DOHH2 (cell line): Measurements from ENCODE around the gene RPL36.

Experiments
- H3F3A ChIP-seq: fragments of 200-600 bp; sonication (generic), shearing (Covaris generic); 2 replicates; pipeline ENCODE4 v1.6.0; 2016; ENCODE audit warnings: antibody characterized with exemption, mild to moderate bottlenecking; ENCODE audit not compliant: control insufficient read depth, insufficient read depth
- H3K27ac ChIP-seq: fragments of 200-600 bp; sonication (generic); 2 replicates; pipeline ENCODE4 v1.5.1; 2014; ENCODE audit warnings: low read depth, mild to moderate bottlenecking, low read length, moderate library complexity
- H3K27me3 ChIP-seq: fragments of 200-600 bp; sonication (generic); 2 replicates; pipeline ENCODE4 v1.6.1; 2014; ENCODE audit warnings: mild to moderate bottlenecking, low read length, mixed read lengths; ENCODE audit not compliant: control insufficient read depth
- H3K36me3 ChIP-seq: fragments of 200-600 bp; sonication (generic); 2 replicates; pipeline ENCODE4 v1.6.1; 2014; ENCODE audit warnings: mild to moderate bottlenecking, low read length, moderate library complexity, mixed read lengths; ENCODE audit not compliant: control insufficient read depth
- H3K4me1 ChIP-seq: fragments of 200-600 bp; sonication (generic); 2 replicates; pipeline ENCODE4 v1.6.1; 2014; ENCODE audit warnings: mild to moderate bottlenecking, low read length, mixed read lengths; ENCODE audit not compliant: control insufficient read depth
- H3K4me2 ChIP-seq: fragments of 200-600 bp; sonication (generic); 2 replicates; pipeline ENCODE4 v1.6.0; 2014; ENCODE audit warnings: mild to moderate bottlenecking, low read length, moderate library complexity
- H3K4me3 ChIP-seq: fragments of 200-600 bp; sonication (generic); 2 replicates; pipeline ENCODE4 v1.5.1; 2014; ENCODE audit warnings: mild to moderate bottlenecking, low read length, mixed read lengths
- H3K79me2 ChIP-seq: fragments of 200-600 bp; sonication (generic); 2 replicates; pipeline ENCODE4 v1.6.1; 2014; ENCODE audit warnings: mild to moderate bottlenecking, low read length, mixed read lengths; ENCODE audit not compliant: control insufficient read depth
- H3K9me2 ChIP-seq: fragments of 200-600 bp; sonication (generic); replicated peaks from 2 replicates; pipeline ENCODE4 v1.6.1; 2014; ENCODE audit warnings: mild to moderate bottlenecking, low read length, mixed read lengths; ENCODE audit not compliant: control insufficient read depth
- H3K9me3 ChIP-seq: fragments of 200-600 bp; sonication (generic); 2 replicates; pipeline ENCODE4 v1.6.1; 2014; ENCODE audit warnings: antibody characterized with exemption, low read length, mixed read lengths; ENCODE audit not compliant: control insufficient read depth, insufficient read depth
- H4K20me1 ChIP-seq: fragments of 200-600 bp; sonication (generic); 2 replicates; pipeline ENCODE4 v1.6.0; 2014; ENCODE audit warnings: low read depth, mild to moderate bottlenecking, antibody characterized with exemption, low read length, moderate library complexity; ENCODE audit not compliant: control insufficient read depth, insufficient read depth
- CTCF ChIP-seq: fragments of 200-600 bp; sonication (generic); IDR thresholded peaks from one replicate; pipeline ENCODE4 v1.5.1; 2014; ENCODE audit warnings: antibody characterized with exemption, mild to moderate bottlenecking, low read depth, low read length; ENCODE audit not compliant: poor library complexity, severe bottlenecking
- EZH2phosphoT487 ChIP-seq: fragments of 200-600 bp; sonication (generic); IDR thresholded peaks from 2 replicates; pipeline ENCODE4 v1.6.1; 2017; ENCODE audit warnings: borderline replicate concordance, mild to moderate bottlenecking, antibody characterized with exemption, low read length, moderate library complexity, mixed read lengths

The RPL36 gene

DNA sequence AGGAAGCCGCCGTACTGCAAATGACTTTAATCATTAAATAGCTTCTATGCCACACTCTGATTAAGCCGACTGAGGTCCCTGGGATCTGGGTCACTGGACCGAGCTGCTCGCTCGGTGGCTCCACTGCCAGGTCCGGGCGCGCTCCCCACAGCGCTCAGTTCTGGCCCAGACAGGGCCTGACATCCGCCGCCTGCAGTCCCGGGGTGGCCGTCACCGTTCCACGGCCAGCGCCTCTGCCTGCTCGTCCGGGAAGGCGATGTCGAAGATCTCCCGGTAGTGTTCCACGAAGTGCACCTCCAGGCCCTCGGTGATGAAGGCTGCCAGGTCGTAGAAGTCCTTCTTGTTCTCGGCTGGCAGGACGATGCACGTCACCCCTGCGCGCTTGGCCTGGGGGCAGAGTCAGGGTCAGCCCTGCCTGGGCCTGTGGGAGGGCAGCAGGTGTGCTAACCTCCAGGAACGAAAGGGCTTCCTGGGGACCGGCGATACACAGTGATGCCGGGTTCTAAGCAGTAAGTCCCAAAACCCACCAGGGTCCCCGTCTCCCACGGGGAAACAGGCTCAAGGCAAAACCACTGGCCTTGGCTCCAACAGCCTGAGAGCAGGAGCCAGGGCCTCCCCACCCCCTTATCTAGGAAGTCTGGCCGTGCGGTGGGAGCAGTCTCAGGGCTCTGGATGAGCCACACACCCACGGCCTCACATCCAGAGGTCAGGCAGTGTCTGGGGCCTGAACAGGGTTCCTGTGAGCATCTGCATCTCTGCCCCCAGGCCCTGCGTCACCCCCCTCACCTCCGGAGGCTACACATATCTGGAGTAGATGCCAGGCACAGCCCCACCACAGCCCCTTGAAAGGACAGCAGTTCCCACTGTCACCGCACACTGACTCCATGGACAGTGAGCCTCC is 2.0 kb downstream of the RPL36 start:
- no peak overlapping the region for H3K27ac ChIP-seq
- TF ChIP-seq CTCF (no peak), EZH2phosphoT487 (no peak)
- H3K9me2 ChIP-seq: no peaks in the 10 kb centered on the region
- peaks cover 47% of the 10 kb centered on the region for H3K79me2 ChIP-seq
- peak overlapping the region; percentile 99 for H3K4me3 ChIP-seq
- H3F3A ChIP-seq: peaks cover 22% of the 10 kb centered on the region
- H3K4me1 ChIP-seq: peaks cover 19% of the 10 kb centered on the region
- peaks cover 69% of the 10 kb centered on the region for H3K36me3 ChIP-seq
- H3K9me3 ChIP-seq: no peaks in the 10 kb centered on the region
- H3K27me3 ChIP-seq: no peaks in the 10 kb centered on the region
- peaks cover 11% of the 10 kb centered on the region for H4K20me1 ChIP-seq
- H3K4me2 ChIP-seq: peak overlapping the region; percentile 68

DNA sequence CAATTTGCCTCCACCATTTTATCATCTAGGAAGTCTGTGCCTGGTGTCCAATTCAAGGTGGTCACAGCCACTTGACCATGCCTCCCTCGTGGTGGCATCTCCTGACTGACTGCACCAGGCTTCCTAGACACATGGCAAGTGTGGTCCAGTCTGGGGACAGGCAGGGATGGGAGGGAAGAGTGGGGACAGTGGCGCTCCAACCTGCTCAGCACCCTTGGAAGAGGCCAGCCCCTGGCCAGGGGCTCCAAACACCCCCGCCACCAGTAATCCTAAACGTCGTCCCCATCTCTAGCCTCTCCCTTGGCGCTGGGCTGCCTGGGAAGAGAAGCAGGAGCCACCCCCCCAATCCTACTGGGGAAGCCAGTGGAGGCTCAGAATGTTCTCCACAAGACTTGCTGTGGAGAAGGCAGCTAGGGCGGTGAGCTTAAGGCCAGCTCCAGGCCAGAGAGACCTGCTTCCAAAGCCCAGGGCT is 2.7 kb downstream of the RPL36 start:
- peak overlapping the region; percentile 68 for H3K4me2 ChIP-seq
- H4K20me1 ChIP-seq: peaks cover 11% of the 10 kb centered on the region
- H3K79me2 ChIP-seq: peaks cover 47% of the 10 kb centered on the region
- peak overlapping the region; percentile 99; the same call in 1 of the 2 replicates for H3K4me3 ChIP-seq
- H3F3A ChIP-seq: peaks cover 22% of the 10 kb centered on the region
- no peaks in the 10 kb centered on the region for H3K9me2 ChIP-seq
- TF ChIP-seq CTCF (no peak), EZH2phosphoT487 (no peak)
- no peak overlapping the region for H3K27ac ChIP-seq
- H3K4me1 ChIP-seq: peaks cover 19% of the 10 kb centered on the region
- H3K27me3 ChIP-seq: no peaks in the 10 kb centered on the region
- H3K36me3 ChIP-seq: peaks cover 71% of the 10 kb centered on the region
- no peaks in the 10 kb centered on the region for H3K9me3 ChIP-seq

DNA sequence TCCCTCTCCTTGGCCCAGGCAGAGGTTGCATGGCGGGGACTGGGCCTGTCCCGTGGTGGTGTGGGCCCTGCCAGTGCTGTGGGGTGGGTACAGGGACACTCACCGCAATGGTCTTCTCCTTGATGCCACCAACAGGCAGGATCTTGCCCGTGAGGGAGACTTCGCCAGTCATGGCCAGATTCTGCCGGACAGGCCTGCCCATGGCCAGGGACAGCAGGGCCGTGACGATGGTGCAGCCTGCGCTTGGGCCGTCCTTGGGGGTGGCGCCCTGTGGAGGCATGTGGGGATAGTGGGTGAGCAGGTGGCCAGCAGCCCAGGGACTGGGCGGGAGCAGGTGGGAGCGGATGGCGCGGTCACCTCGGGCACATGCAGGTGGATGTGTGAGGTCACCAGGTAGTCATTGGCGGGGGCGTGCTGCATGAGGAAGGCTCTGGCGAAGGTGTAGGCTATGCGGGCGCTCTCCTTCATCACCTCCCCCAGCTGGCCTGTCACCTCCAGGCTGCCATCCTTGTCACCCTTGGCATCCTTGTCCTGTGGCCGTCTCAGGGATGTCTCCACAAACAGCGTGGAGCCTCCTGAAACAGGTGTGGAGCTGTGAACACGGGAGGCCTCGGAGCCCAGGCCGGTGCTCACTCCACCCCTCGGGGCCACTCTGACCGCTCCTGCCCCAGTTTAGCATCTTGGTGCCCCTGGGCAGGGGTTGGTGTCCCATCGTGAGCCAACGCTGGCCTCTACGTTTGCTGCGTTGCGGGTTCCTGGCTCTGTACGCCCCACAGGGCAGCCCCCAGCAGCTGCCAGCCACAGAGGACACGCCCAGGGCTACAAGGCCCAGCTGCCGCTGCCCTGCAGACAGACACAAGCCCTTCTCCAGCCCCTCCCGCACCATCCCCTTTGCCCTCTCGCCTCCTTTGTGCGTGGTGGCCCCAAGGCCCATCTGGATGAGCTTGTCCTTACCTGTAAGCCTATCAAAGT is 3.4 kb downstream of the RPL36 start:
- Histone ChIP-seq H3K4me2 (peak overlapping the region; percentile 68; the same call in 1 of the 2 replicates), H3K9me2 (no peaks in the 10 kb centered on the region), H4K20me1 (peaks cover 11% of the 10 kb centered on the region), H3K36me3 (peaks cover 77% of the 10 kb centered on the region), H3K79me2 (peaks cover 47% of the 10 kb centered on the region), H3K27me3 (no peaks in the 10 kb centered on the region), H3F3A (peaks cover 25% of the 10 kb centered on the region), H3K27ac (no peak overlapping the region), H3K4me3 (no peak overlapping the region), H3K4me1 (peaks cover 19% of the 10 kb centered on the region), H3K9me3 (no peaks in the 10 kb centered on the region)
- TF ChIP-seq CTCF: no peak
- no peak for TF ChIP-seq EZH2phosphoT487
